ENCODE measurements around the gene CDIPT.
"Not testable (repeated sequence)": the region's sequence is repeated elsewhere in the genome, so short reads cannot be mapped to it uniquely, and the experiment has no call there.

The CDIPT gene

GRCh38 chr16:29862884-29863668 lies at the start of gene CDIPT:
Gene CDIPT (minus strand): TSS chr16:29863226. CDS start chr16:29862857, 369 bp downstream.
- peak within 1 kb of the TSS; percentile 98 for H2AFZ ChIP-seq (ENCODE audit: low read depth, low read length)
- H3K4me3 ChIP-seq (ENCODE audit: low read length), result peak within 1 kb of the TSS; percentile 90
- H3K9me3 ChIP-seq (ENCODE audit: low read length), result no peaks in the 10 kb centered on the region
- peaks cover 3% of the 10 kb centered on the region for H3K4me1 ChIP-seq (ENCODE audit: insufficient read depth, low read length)
- H3K27me3 ChIP-seq (ENCODE audit: insufficient read depth, low read length), result no peaks in the 10 kb centered on the region
- H3K36me3 ChIP-seq (ENCODE audit: insufficient read depth, low read length), result peaks cover 11% of the 10 kb centered on the region

DNA sequence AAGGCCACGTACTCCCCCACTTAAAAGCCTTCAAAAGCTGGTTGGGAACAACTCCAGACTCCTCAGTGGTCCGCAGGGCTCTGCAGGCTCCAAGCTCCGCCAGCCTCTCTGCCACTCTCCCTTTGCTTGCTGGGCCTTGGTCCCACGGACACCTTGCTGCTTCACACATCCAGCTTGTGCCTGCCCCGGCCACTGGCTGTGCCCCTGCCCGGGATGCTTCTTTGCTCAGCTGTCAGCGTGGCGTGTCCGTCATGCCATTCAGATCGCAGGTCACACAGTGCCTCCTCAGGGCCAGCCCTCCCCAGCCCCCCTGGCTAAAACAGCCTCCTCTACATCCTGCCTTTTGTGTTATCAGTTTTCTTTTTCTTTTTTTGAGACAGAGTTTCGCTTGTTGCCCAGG lies 49.1 kb upstream of the CDIPT start:
- Histone ChIP-seq H3K27me3 (ENCODE audit: insufficient read depth, low read length) (no peaks in the 10 kb centered on the region), H3K4me1 (ENCODE audit: insufficient read depth, low read length) (no peaks in the 10 kb centered on the region), H3K4me3 (ENCODE audit: low read length) (no peak overlapping the region), H3K9me3 (ENCODE audit: low read length) (peaks cover 2% of the 10 kb centered on the region), H3K36me3 (ENCODE audit: insufficient read depth, low read length) (peaks cover 8% of the 10 kb centered on the region), H2AFZ (ENCODE audit: low read depth, low read length) (no peak overlapping the region)

DNA sequence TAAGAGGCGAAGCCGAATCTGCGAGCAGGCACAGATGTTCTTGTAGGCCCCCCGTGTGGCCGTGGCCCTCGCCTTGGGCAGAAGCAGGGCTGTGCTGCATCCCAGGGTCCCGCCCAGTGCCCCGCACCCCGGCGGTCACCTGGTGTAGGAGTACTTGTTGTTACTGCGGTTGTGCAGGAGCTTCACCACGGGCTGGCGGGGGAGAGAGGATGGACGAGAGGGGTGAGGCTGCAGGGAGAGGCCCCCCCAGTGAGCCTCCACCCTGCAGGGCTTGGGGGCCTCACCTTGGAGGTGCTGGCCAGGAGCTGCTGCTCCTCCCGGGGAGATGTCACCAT lies 48.6 kb upstream of the CDIPT start:
- H3K4me1 ChIP-seq (ENCODE audit: insufficient read depth, low read length), result no peaks in the 10 kb centered on the region
- no peak overlapping the region for H3K4me3 ChIP-seq (ENCODE audit: low read length)
- no peaks in the 10 kb centered on the region for H3K27me3 ChIP-seq (ENCODE audit: insufficient read depth, low read length)
- H3K36me3 ChIP-seq (ENCODE audit: insufficient read depth, low read length), result peaks cover 6% of the 10 kb centered on the region
- no peak overlapping the region for H2AFZ ChIP-seq (ENCODE audit: low read depth, low read length)
- H3K9me3 ChIP-seq (ENCODE audit: low read length), result no peaks in the 10 kb centered on the region

DNA sequence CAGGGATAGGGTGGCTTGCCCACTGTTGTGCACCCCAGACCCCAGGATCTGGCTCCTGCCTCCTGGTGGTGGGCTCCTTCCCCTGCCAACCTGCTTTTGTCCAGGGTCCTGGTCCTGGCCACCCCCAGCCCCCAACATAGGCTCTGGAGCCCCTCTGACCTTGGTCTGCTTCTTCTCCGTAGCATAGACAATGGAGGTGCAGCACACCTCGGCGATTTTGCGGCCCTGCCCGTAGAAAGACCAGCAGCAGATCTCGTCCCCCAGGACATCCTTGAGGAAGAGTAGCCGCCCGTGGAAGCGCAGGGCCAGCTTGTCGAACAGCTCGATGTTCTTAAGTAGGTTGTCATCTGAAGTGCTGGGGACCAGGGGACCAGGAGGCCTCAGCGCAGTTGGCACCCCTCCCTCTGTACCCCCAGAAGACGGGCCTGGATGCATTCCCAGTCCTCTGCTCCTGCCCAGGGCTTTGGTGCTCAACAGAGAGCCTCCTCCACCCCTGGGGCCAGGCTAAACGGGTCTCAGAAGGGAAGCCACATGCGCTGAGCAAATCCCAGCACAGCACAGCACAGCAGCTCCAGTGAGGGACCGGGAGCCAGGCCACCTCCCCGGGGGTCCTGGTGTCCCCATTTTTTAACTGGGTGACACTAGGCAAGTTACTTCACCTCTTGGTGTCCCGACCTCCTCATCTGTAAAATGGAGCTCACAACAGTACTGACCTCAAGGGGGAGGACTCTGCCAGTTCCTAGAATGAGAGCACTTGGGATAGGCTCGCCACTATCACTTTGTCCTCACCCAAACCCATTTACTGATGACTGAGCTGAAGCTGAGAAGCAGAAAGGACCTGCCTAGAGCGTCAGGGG lies 48.0 kb upstream of the CDIPT start:
- no peaks in the 10 kb centered on the region for H3K27me3 ChIP-seq (ENCODE audit: insufficient read depth, low read length)
- peaks cover 5% of the 10 kb centered on the region for H3K36me3 ChIP-seq (ENCODE audit: insufficient read depth, low read length)
- no peak overlapping the region for H2AFZ ChIP-seq (ENCODE audit: low read depth, low read length)
- H3K4me1 ChIP-seq (ENCODE audit: insufficient read depth, low read length), result no peaks in the 10 kb centered on the region
- H3K4me3 ChIP-seq (ENCODE audit: low read length), result no peak overlapping the region
- no peaks in the 10 kb centered on the region for H3K9me3 ChIP-seq (ENCODE audit: low read length)

DNA sequence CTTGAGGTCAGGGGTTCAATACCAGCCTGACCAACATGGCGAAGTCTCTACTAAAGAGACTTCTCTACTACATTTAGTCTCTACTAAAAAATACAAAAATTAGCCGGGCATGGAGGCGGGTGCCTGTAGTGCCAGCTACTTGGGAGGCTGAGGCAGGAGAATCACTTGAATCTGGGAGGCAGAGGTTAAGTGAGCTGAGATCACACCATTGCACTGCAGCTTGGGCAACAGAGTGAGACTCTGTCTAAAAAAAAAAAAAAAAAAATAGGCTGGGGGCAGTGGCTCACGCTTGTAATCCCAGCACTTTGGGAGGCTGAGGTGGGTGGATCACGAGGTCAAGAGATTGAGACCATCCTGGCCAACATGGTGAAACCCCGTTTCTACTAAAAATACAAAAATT lies 46.8 kb upstream of the CDIPT start:
- not testable (repeated sequence) for H3K27me3 ChIP-seq (ENCODE audit: insufficient read depth, low read length); H3K36me3 ChIP-seq (ENCODE audit: insufficient read depth, low read length); H3K4me3 ChIP-seq (ENCODE audit: low read length); H3K9me3 ChIP-seq (ENCODE audit: low read length); H3K4me1 ChIP-seq (ENCODE audit: insufficient read depth, low read length); H2AFZ ChIP-seq (ENCODE audit: low read depth, low read length)

- Histone ChIP-seq H3K27me3 (ENCODE audit: insufficient read depth, low read length) (no peaks in the 10 kb centered on the region), H2AFZ (ENCODE audit: low read depth, low read length) (no peak overlapping the region), H3K9me3 (ENCODE audit: low read length) (no peaks in the 10 kb centered on the region), H3K36me3 (ENCODE audit: insufficient read depth, low read length) (peaks cover 5% of the 10 kb centered on the region), H3K4me1 (ENCODE audit: insufficient read depth, low read length) (no peaks in the 10 kb centered on the region), H3K4me3 (ENCODE audit: low read length) (no peak overlapping the region)
Observed at GRCh38 chr16:29909391-29909790, 46.4 kb upstream of the CDIPT start.

GRCh38 chr16:29908719-29909220 lies 45.7 kb upstream of the CDIPT start:
- no peaks in the 10 kb centered on the region for H3K9me3 ChIP-seq (ENCODE audit: low read length)
- H2AFZ ChIP-seq (ENCODE audit: low read depth, low read length), result no peak overlapping the region
- H3K4me1 ChIP-seq (ENCODE audit: insufficient read depth, low read length), result no peaks in the 10 kb centered on the region
- peaks cover 3% of the 10 kb centered on the region for H3K36me3 ChIP-seq (ENCODE audit: insufficient read depth, low read length)
- H3K27me3 ChIP-seq (ENCODE audit: insufficient read depth, low read length), result no peaks in the 10 kb centered on the region
- no peak overlapping the region for H3K4me3 ChIP-seq (ENCODE audit: low read length)

DNA sequence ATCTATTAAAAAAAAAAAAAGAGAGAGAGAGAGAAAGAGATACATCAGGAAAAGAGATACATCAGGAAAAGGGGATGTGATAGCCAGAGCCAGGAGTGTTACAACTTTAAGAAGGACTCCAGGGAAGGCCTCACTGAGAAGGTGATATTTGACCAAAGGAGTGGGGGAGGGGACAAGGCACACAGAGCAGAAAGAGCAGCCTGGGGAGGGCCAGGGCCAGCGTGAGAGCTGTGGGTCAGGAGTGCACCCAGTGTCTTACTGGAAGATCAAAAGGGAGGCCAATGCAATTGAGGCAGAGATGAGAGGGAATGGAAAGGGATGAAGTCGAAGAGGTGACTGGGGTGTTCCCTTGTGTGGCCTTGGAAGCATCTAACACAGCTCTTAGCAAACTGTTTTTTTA lies 44.9 kb upstream of the CDIPT start:
- Histone ChIP-seq H3K27me3 (ENCODE audit: insufficient read depth, low read length) (no peaks in the 10 kb centered on the region), H2AFZ (ENCODE audit: low read depth, low read length) (no peak overlapping the region), H3K4me1 (ENCODE audit: insufficient read depth, low read length) (no peaks in the 10 kb centered on the region), H3K4me3 (ENCODE audit: low read length) (no peak overlapping the region), H3K36me3 (ENCODE audit: insufficient read depth, low read length) (peaks cover 3% of the 10 kb centered on the region), H3K9me3 (ENCODE audit: low read length) (no peaks in the 10 kb centered on the region)

DNA sequence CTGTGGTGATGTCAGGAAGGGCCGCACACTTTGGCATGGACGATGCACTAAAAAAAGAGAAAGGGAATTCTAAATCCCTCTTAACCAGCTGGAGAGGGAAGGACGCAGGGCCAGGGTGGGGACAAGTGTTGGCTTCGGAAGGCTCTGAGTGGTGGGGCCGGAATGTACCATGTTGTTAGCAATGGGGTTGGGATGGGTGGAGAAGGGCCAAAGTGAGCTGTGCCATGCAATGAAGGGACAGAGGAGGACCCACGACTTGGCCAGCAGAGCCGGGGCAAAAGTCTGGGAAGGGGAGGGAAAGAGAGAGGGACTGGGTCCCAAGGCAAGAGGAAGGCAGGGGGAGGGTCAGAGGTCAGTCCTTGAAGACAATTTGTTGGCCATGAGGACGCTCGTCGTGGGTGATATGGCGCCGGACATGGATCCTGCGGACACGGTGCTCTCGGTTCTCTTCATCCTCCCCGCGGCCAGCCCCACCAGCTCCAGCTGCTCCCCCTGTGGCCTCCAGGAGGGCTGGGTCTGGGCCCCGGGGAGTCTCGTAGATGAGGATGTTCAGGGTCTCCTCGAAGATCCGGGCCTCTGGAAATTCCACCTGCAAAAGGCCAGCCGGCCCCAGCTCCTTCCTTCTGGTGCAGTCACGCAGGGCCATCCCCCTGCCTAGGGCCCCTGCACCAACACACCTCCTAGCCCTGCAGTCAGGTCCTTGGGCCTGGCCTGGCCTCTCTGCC lies 43.7 kb upstream of the CDIPT start:
- Histone ChIP-seq H2AFZ (ENCODE audit: low read depth, low read length) (no peak overlapping the region), H3K4me1 (ENCODE audit: insufficient read depth, low read length) (no peaks in the 10 kb centered on the region), H3K9me3 (ENCODE audit: low read length) (no peaks in the 10 kb centered on the region), H3K27me3 (ENCODE audit: insufficient read depth, low read length) (no peaks in the 10 kb centered on the region), H3K4me3 (ENCODE audit: low read length) (no peak overlapping the region), H3K36me3 (ENCODE audit: insufficient read depth, low read length) (peaks cover 3% of the 10 kb centered on the region)

- Histone ChIP-seq H2AFZ (ENCODE audit: low read depth, low read length) (no peak overlapping the region), H3K36me3 (ENCODE audit: insufficient read depth, low read length) (peaks cover 3% of the 10 kb centered on the region), H3K4me3 (ENCODE audit: low read length) (no peak overlapping the region), H3K4me1 (ENCODE audit: insufficient read depth, low read length) (no peaks in the 10 kb centered on the region), H3K27me3 (ENCODE audit: insufficient read depth, low read length) (peaks cover 2% of the 10 kb centered on the region), H3K9me3 (ENCODE audit: low read length) (no peaks in the 10 kb centered on the region)
Observed at GRCh38 chr16:29905668-29906067, 42.6 kb upstream of the CDIPT start.

DNA sequence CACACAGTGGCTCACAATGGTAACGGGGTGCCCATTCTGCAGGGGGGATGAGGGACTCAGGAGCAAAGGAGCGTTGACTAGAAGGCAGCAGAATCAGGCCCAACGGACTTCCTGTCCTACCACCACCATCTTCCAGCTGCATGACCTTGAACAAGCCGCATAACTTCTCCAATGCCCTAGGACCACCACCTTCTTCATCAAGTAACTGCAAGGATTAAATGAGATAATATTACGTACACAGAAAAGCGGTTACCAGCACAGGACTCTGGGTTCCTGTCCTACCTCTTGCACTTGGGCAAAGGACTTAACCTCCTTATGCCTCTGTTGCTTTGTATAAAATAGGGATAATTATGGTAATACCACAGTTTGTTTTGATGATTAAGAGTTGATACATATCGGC lies 41.9 kb upstream of the CDIPT start:
- Histone ChIP-seq H3K9me3 (ENCODE audit: low read length) (no peaks in the 10 kb centered on the region), H3K4me1 (ENCODE audit: insufficient read depth, low read length) (peaks cover 3% of the 10 kb centered on the region), H3K4me3 (ENCODE audit: low read length) (no peak overlapping the region), H2AFZ (ENCODE audit: low read depth, low read length) (no peak overlapping the region), H3K27me3 (ENCODE audit: insufficient read depth, low read length) (peaks cover 2% of the 10 kb centered on the region), H3K36me3 (ENCODE audit: insufficient read depth, low read length) (peaks cover 3% of the 10 kb centered on the region)

GRCh38 chr16:29903590-29903989 lies 40.6 kb upstream of the CDIPT start:
- Histone ChIP-seq H3K9me3 (ENCODE audit: low read length) (no peaks in the 10 kb centered on the region), H3K4me1 (ENCODE audit: insufficient read depth, low read length) (peaks cover 11% of the 10 kb centered on the region), H3K36me3 (ENCODE audit: insufficient read depth, low read length) (peaks cover 3% of the 10 kb centered on the region), H3K27me3 (ENCODE audit: insufficient read depth, low read length) (peaks cover 2% of the 10 kb centered on the region), H2AFZ (ENCODE audit: low read depth, low read length) (no peak overlapping the region), H3K4me3 (ENCODE audit: low read length) (no peak overlapping the region)

- no peak overlapping the region for H2AFZ ChIP-seq (ENCODE audit: low read depth, low read length)
- H3K4me1 ChIP-seq (ENCODE audit: insufficient read depth, low read length), result peaks cover 26% of the 10 kb centered on the region
- no peak overlapping the region for H3K4me3 ChIP-seq (ENCODE audit: low read length)
- H3K27me3 ChIP-seq (ENCODE audit: insufficient read depth, low read length), result peaks cover 2% of the 10 kb centered on the region
- peaks cover 2% of the 10 kb centered on the region for H3K36me3 ChIP-seq (ENCODE audit: insufficient read depth, low read length)
- H3K9me3 ChIP-seq (ENCODE audit: low read length), result no peaks in the 10 kb centered on the region
Observed at GRCh38 chr16:29901607-29901945, 38.5 kb upstream of the CDIPT start.
